Right lobe of liver (tissue), 4 donors: ENCODE results near the gene TK1.

ENCODE experiments used
- CTCF ChIP-seq, 4 donors: fragments of 200-600 bp in 3 of 4; fragments of 450-650 bp in 1 of 4; IDR thresholded peaks; one replicate each; pipeline versions ENCODE4 v1.5.1 to v1.8.0; 2016 to 2022; ENCODE audit warnings: antibody characterized with exemption in 4 of 4, mild to moderate bottlenecking in 2 of 4
- POLR2A ChIP-seq: fragments of 450-650 bp; IDR thresholded peaks from one replicate; pipeline ENCODE4 v1.6.1; 2017; ENCODE audit warnings: antibody characterized with exemption, mild to moderate bottlenecking
- donor health status: DM: no; HTN: no; CAD: no.
- donor health status: DM: no; HTN: no; CAD: no.
- donor health status: DM: no; HTN: yes; CAD: no.

- TF ChIP-seq CTCF (IDR thresholded peaks at IDR 0.05) (no peak), POLR2A (no peak)
Measured at GRCh38 chr17:78125976-78126894, 60.6 kb downstream of the TK1 start.
